ENCODE measurements around the gene ADAMTS10. TPM values are rescaled to one million over a fixed set of nuclear protein-coding genes. Genes with fewer than 3 reads are reported as not detected.

ADAMTS10 gene
- total RNA-seq, 6 experiments from 2014 or later, result 5.0 to 12.2 (median 9.3) TPM

DNA sequence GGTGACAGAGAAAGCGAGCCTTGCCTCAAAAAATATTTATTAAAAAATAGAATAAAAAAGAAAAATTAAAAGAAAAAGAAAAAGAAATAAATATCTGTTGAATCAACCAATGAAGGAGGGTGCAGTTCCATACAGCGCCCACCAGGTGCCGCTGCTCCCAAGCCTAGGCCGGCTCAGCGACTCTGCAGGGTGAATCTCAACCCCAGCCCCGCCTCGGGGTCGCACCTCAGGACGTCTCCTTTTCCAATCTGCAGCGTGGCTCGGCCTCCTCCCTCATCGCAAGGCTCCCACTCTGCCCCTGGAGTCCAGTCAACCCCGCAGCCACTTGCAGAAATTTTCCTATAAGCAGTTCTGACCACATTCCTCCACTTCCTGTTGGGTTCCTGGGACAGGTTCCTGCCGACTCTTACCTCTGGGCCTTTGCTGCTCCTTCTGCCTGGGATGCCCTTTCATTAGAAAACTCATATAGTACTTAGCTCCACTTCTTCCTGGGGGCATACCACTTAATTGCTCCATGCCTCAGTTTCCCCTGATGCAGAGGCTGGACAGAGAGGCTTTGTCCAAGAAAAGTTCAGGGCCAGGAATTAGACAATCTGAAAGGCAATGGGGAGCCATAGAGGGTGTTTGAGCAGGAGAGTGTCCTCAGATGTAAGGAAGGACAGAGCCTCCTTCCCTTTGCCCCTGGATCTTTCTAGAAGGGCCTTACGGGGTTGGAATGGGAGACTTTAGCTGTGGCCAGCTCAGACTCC is 44.2 kb upstream of the ADAMTS10 start:
- WGBS (ENCODE audit: insufficient coverage, low coverage, low lambda C conversion rate, missing lambda C conversion rate), result 0% methylated on average over 8 of the region's 15 CpGs
- peak; percentile 62 to 70 (median 63) for DNase-seq
- intact Hi-C loops (cut with DNase I), result no loop called here

DNA sequence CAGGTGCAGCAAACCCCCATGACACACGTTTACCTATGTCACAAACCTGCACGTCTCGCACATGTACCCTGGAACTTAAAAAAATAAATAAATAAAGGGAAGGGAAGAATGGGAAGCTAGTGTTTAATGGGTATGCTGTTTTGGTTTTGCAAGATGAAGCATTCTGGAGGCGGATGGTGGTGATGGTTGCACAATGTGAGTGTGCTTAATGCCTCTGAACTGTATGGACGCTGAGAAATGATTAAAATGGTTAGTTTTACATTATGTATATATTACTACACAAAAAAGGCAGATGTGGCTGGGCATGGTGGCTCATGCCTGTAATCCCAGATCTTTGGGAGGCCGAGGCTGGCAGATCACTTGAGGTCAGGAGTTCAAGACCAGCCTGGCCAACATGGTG is 37.7 kb upstream of the ADAMTS10 start:
- TF ChIP-seq CTCF (IDR thresholded peaks at IDR 0.05) (no peak), POLR2A (IDR thresholded peaks at IDR 0.05) (no peak)
- WGBS (ENCODE audit: insufficient coverage, low coverage, low lambda C conversion rate, missing lambda C conversion rate), result 66% methylated on average over 6 of the region's 6 CpGs
- no peaks in the 10 kb centered on the region for H3K4me1 ChIP-seq
- H3K36me3 ChIP-seq, result no peaks in the 10 kb centered on the region
- intact Hi-C loops (cut with DNase I), result no loop called here
- DNase-seq, result no peak
- no peak overlapping the region for H3K4me3 ChIP-seq
- ATAC-seq, result peak in 1 of 4 donors; percentile 39
- H3K9me3 ChIP-seq, result no peaks in the 10 kb centered on the region
- H3K27me3 ChIP-seq, result no peaks in the 10 kb centered on the region
- no peak overlapping the region for H3K27ac ChIP-seq

More for the DNA sequence above, 44.2 kb upstream of the ADAMTS10 start:
- no peaks in the 10 kb centered on the region for H3K9me3 ChIP-seq
- ATAC-seq, result peak; percentile 83 to 94 (median 90)
- no peaks in the 10 kb centered on the region for H3K4me1 ChIP-seq
- TF ChIP-seq POLR2A (IDR thresholded peaks at IDR 0.05), result no peak
- peak; percentile 80 to 99 (median 98) for TF ChIP-seq CTCF (IDR thresholded peaks at IDR 0.05)
- H3K27me3 ChIP-seq, result no peaks in the 10 kb centered on the region
- H3K4me3 ChIP-seq, result peak overlapping the region in 2 of 3 donors; percentile 6 to 18
- no peaks in the 10 kb centered on the region for H3K36me3 ChIP-seq
- H3K27ac ChIP-seq, result no peak overlapping the region

DNA sequence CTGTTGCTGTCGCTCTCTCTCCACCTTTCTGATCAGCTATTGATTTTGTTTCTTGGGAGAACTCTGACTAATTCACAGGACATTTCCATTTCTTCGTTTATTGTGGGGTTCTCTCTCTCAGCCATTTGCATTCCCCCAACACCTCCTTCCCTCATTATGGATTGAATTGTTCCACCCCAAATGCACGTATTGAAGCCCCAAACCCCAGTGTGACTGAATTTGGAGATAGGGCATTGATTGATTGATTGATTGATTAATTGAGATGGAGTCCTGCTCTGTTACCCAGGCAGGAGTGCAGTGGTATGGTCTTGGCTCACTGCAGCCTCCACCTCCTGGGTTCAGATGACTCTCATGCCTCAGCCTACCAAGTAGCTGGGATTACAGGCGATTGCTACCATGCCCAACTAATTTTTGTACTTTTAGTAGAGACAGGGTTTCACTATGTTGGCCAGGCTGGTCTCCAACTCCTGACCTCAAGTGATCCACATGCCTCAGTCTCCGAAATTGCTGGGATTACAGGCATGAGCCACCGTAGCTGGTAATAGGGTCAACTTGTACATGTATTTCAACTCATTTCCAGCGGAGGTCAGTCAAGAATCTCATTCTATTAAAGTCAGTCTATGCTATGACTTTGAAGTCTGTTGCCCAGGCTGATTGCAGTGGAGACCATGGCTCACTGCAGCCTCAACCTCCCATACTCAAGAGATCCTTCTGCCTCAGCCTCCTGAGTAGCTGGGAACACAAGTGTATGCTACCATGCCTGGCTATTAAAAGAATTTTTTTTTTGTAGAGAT is 33.5 kb upstream of the ADAMTS10 start:
- intact Hi-C loops (cut with DNase I), result loop anchor here in 1 of 2 donors (5.0 kb wide), 1 partner anchor 62 kb away; no protein-coding TSS in a partner anchor
- Histone ChIP-seq H3K4me1 (peaks cover 0 to 30% (median 13%) of the 10 kb centered on the region in 4 donors), H3K9me3 (no peaks in the 10 kb centered on the region), H3K27ac (no peak overlapping the region), H3K36me3 (no peaks in the 10 kb centered on the region), H3K27me3 (no peaks in the 10 kb centered on the region), H3K4me3 (no peak overlapping the region)
- ATAC-seq (no peak), DNase-seq (no peak)
- no peak for TF ChIP-seq POLR2A (IDR thresholded peaks at IDR 0.05)
- 75% methylated on average over 6 of the region's 7 CpGs for WGBS (ENCODE audit: insufficient coverage, low coverage, low lambda C conversion rate, missing lambda C conversion rate)

DNA sequence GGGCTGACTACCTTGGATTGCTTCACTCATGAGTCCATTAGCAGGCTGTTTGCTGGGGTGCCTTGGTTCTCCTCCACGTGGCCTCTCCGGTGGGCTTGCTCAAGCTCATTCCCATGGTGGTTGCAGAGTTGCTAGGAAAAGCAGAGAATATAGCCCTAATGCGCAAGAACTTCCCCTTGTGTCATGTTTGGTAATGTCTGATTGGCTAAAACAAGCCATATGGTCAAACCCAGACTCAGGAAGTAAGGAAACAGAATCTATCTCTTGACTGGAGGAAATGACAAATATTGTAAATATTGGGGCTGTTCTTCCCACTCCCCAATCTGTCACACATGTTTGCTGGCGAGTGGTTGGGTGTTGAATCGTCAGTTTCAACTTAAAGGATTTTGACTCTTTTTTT is 32.0 kb upstream of the ADAMTS10 start:
- no peaks in the 10 kb centered on the region for H3K36me3 ChIP-seq
- WGBS (ENCODE audit: insufficient coverage, low coverage, low lambda C conversion rate, missing lambda C conversion rate), result 81% methylated on average over 5 of the region's 5 CpGs
- no peak for ATAC-seq
- peaks cover 0 to 45% (median 19%) of the 10 kb centered on the region in 4 donors for H3K4me1 ChIP-seq
- intact Hi-C loops (cut with DNase I), result loop anchor here in 1 of 2 donors (5.0 kb wide), 1 partner anchor 60 kb away; no protein-coding TSS in a partner anchor
- no peak for DNase-seq
- TF ChIP-seq POLR2A (IDR thresholded peaks at IDR 0.05), result no peak
- TF ChIP-seq CTCF (IDR thresholded peaks at IDR 0.05), result no peak
- no peak overlapping the region for H3K4me3 ChIP-seq
- no peaks in the 10 kb centered on the region for H3K27me3 ChIP-seq
- no peaks in the 10 kb centered on the region for H3K9me3 ChIP-seq
- H3K27ac ChIP-seq, result no peak overlapping the region

Measured in right lobe of liver (tissue), 6 donors.